Stimulated activated CD8-positive, alpha-beta memory T cell treated with anti-CD3 and anti-CD28 coated beads, Interleukin-12 subunit alpha, Interleukin-12 subunit beta, amount 100 ng/mL, for 24 hours (primary cell): ENCODE results near the gene RALB.
"Not testable (repeated sequence)": the region's sequence is repeated elsewhere in the genome, so short reads cannot be mapped to it uniquely, and the experiment has no call there.

Source experiments
- DNase-seq: peaks from one replicate; pipeline ENCODE4 v3.0.0-alpha.2; 2020; ENCODE audit errors: extremely low read depth

RALB gene

GRCh38 chr2:120315367-120316033 lies 62.8 kb downstream of the RALB start:
- no peak for DNase-seq

GRCh38 chr2:120316071-120316470 lies 63.4 kb downstream of the RALB start:
- DNase-seq: no peak

GRCh38 chr2:120316528-120317179 lies 64.0 kb downstream of the RALB start:
- DNase-seq: no peak

GRCh38 chr2:120317180-120317533 lies 64.5 kb downstream of the RALB start:
- no peak for DNase-seq

- no peak for DNase-seq
Observed at GRCh38 chr2:120317916-120318315, 65.3 kb downstream of the RALB start.

GRCh38 chr2:120318626-120319025 lies 66.0 kb downstream of the RALB start:
- no peak for DNase-seq

- no peak for DNase-seq
Observed at GRCh38 chr2:120319123-120319522, 66.5 kb downstream of the RALB start.

GRCh38 chr2:120319686-120320317 lies 67.2 kb downstream of the RALB start:
- no peak for DNase-seq

- DNase-seq: no peak
Observed at GRCh38 chr2:120320318-120320851, 67.7 kb downstream of the RALB start.

GRCh38 chr2:120320887-120321556 lies 68.4 kb downstream of the RALB start:
- not testable (repeated sequence) for DNase-seq

GRCh38 chr2:120321721-120322284 lies 69.2 kb downstream of the RALB start:
- DNase-seq: no peak

- DNase-seq: no peak
Observed at GRCh38 chr2:120322329-120322728, 69.7 kb downstream of the RALB start.

GRCh38 chr2:120323214-120323613 lies 70.6 kb downstream of the RALB start:
- no peak for DNase-seq

GRCh38 chr2:120323807-120324399 lies 71.3 kb downstream of the RALB start:
- DNase-seq: no peak

- DNase-seq: no peak
Observed at GRCh38 chr2:120324933-120325332, 72.3 kb downstream of the RALB start.

GRCh38 chr2:120326066-120326465 lies 73.4 kb downstream of the RALB start:
- no peak for DNase-seq

- DNase-seq: no peak
Observed at GRCh38 chr2:120330946-120331822, 78.5 kb downstream of the RALB start.

- no peak for DNase-seq
Observed at GRCh38 chr2:120331903-120332302, 79.3 kb downstream of the RALB start.

- DNase-seq: no peak
Observed at GRCh38 chr2:120332384-120332783, 79.7 kb downstream of the RALB start.

- DNase-seq: no peak
Observed at GRCh38 chr2:120334068-120334467, 81.4 kb downstream of the RALB start.

- DNase-seq: no peak
Observed at GRCh38 chr2:120336749-120337148, 84.1 kb downstream of the RALB start.
